Activated CD8-positive, alpha-beta T cell treated with anti-CD3 and anti-CD28 coated beads for 36 hours (primary cell): ENCODE results near the gene UNKL. TPM values are rescaled to one million over a fixed set of nuclear protein-coding genes. Genes with fewer than 3 reads are reported as not detected.

ENCODE experiments used
- ATAC-seq: fragments of 200-7000 bp; cut with Tn5 transposase; one replicate; pipeline ENCODE4 v1.10.0; 2021; ENCODE audit warnings: mild to moderate bottlenecking, moderate library complexity
- CTCF ChIA-PET: fragments of 350-600 bp; sonication (Branson Sonifier 250); formaldehyde crosslinking; loops from one replicate; lab custom pipeline; 2021; ENCODE audit warnings: antibody characterized with exemption; lab: Charles Lee
- POLR2A ChIA-PET: fragments of 350-600 bp; sonication (Branson Sonifier 250); formaldehyde crosslinking; loops from one replicate; lab custom pipeline; 2021; ENCODE audit warnings: antibody characterized with exemption; lab: Charles Lee
- DNase-seq: peaks from one replicate; pipeline ENCODE4 v3.0.0-alpha.2; 2020
- H3K27ac Mint-ChIP-seq: one replicate; pipeline ENCODE4 v1.8.0; 2021; ENCODE audit warnings: mild to moderate bottlenecking, mixed read lengths
- H3K27me3 Mint-ChIP-seq: one replicate; pipeline ENCODE4 v1.8.0; 2021; ENCODE audit warnings: mixed read lengths
- H3K36me3 Mint-ChIP-seq: one replicate; pipeline ENCODE4 v1.8.0; 2021; ENCODE audit warnings: low read depth, mixed read lengths
- H3K4me1 Mint-ChIP-seq: one replicate; pipeline ENCODE4 v1.8.0; 2021; ENCODE audit warnings: low read depth, mixed read lengths
- H3K4me3 Mint-ChIP-seq: one replicate; pipeline ENCODE4 v1.8.0; 2021; ENCODE audit warnings: mild to moderate bottlenecking, moderate library complexity, mixed read lengths
- H3K9me3 Mint-ChIP-seq: one replicate; pipeline ENCODE4 v1.8.0; 2021; ENCODE audit warnings: mixed read lengths
- intact Hi-C: fragments of 100-400 bp; cut with micrococcal nuclease; formaldehyde crosslinking; loops from one replicate; pipeline ENCODE4 v1.10.0; 2022
- total RNA-seq, 2 experiments: library from RNA; stranded (reverse); gene quantifications; one replicate each; pipeline ENCODE4 v1.2.3, GENCODE V29; 2021
- TF ChIP-seq, protein P1 (sequence below): fragments of 200-600 bp; IDR thresholded peaks from one replicate; pipeline ENCODE4 v1.8.0; 2022; ENCODE audit warnings: antibody characterized with exemption, mild to moderate bottlenecking

The UNKL gene
- total RNA-seq, 2 experiments from 2014 or later, result 32.4 to 38.1 TPM

DNA sequence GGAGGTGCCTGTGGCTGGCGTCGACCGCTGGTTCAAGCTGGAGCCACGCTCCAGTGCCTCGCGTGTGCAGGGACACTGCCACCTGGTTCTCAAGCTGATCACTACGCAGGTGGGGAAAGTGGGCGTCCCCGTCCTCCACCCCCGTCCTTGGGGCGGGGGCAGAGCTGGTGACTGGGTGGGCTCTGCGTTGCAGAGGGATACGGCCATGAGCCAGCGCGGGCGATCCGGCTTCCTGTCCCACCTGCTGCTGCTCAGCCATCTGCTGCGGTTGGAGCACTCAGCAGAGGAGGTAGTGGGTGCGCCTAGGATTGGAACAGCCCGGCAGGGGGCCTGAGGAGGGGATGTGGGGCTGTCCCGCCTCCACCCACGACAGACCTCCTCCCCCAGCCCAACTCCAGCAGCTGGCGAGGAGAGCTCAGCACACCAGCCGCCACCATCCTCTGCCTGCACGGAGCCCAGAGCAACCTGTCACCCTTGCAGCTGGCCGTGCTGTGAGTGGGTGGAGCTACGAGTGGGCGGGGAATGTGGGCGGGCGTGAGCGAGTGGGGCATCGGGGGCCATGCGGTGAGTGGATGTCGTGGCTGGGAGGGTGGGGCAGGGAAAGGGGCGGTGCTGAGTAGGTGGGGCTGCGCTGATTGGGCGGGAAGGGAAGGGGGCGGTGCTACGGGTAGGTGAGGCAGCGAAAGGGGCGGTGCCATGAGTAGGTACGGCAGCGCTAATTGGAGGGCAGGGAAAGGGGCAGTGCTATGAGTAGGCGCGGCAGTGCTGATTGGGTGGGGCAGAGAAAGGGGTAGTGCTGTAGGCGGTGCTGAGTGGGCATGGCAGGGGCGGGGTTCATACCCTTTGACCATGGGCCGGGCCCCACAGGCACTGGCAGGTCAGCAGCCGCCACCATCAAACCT is 71.7 kb downstream of the UNKL start:
- intact Hi-C loops, result no loop called here
- no peak overlapping the region for H3K27ac Mint-ChIP-seq
- peaks cover 18% of the 10 kb centered on the region for H3K4me1 Mint-ChIP-seq
- ChIA-PET POLR2A (interaction anchor here (1.5 to 1.7 kb wide), 5 partner anchors 10 to 37 kb away, joined by 3 to 5 read pairs (median 4); partner anchors contain the start of gene BAIAP3), CTCF (interaction anchor here (2.9 kb wide), 1 partner anchor 21 kb away, joined by 10 read pairs; no protein-coding TSS in a partner anchor)
- DNase-seq (peak; percentile 96), ATAC-seq (peak; percentile 94)
- H3K27me3 Mint-ChIP-seq, result no peaks in the 10 kb centered on the region
- H3K4me3 Mint-ChIP-seq, result peak overlapping the region; percentile 38
- H3K36me3 Mint-ChIP-seq, result no peaks in the 10 kb centered on the region
- TF ChIP-seq, protein P1, sequence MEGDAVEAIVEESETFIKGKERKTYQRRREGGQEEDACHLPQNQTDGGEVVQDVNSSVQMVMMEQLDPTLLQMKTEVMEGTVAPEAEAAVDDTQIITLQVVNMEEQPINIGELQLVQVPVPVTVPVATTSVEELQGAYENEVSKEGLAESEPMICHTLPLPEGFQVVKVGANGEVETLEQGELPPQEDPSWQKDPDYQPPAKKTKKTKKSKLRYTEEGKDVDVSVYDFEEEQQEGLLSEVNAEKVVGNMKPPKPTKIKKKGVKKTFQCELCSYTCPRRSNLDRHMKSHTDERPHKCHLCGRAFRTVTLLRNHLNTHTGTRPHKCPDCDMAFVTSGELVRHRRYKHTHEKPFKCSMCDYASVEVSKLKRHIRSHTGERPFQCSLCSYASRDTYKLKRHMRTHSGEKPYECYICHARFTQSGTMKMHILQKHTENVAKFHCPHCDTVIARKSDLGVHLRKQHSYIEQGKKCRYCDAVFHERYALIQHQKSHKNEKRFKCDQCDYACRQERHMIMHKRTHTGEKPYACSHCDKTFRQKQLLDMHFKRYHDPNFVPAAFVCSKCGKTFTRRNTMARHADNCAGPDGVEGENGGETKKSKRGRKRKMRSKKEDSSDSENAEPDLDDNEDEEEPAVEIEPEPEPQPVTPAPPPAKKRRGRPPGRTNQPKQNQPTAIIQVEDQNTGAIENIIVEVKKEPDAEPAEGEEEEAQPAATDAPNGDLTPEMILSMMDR, result no peak
- H3K9me3 Mint-ChIP-seq, result no peaks in the 10 kb centered on the region

GRCh38 chr16:1341495-1342420 is 72.7 kb downstream of the UNKL start:
- Mint-ChIP-seq H3K27ac (no peak overlapping the region), H3K9me3 (no peaks in the 10 kb centered on the region), H3K4me1 (peaks cover 18% of the 10 kb centered on the region), H3K36me3 (no peaks in the 10 kb centered on the region), H3K4me3 (peak overlapping the region; percentile 38), H3K27me3 (no peaks in the 10 kb centered on the region)
- DNase-seq (no peak), ATAC-seq (no peak)
- POLR2A ChIA-PET, result interaction anchor here (0.9 to 1.7 kb wide), 5 partner anchors 9 to 38 kb away, joined by 3 to 5 read pairs (median 3); partner anchors contain the start of gene BAIAP3
- CTCF ChIA-PET, result interaction anchor here (2.9 kb wide), 1 partner anchor 22 kb away, joined by 10 read pairs; no protein-coding TSS in a partner anchor
- TF ChIP-seq, protein P1, result no peak
- intact Hi-C loops, result no loop called here

DNA sequence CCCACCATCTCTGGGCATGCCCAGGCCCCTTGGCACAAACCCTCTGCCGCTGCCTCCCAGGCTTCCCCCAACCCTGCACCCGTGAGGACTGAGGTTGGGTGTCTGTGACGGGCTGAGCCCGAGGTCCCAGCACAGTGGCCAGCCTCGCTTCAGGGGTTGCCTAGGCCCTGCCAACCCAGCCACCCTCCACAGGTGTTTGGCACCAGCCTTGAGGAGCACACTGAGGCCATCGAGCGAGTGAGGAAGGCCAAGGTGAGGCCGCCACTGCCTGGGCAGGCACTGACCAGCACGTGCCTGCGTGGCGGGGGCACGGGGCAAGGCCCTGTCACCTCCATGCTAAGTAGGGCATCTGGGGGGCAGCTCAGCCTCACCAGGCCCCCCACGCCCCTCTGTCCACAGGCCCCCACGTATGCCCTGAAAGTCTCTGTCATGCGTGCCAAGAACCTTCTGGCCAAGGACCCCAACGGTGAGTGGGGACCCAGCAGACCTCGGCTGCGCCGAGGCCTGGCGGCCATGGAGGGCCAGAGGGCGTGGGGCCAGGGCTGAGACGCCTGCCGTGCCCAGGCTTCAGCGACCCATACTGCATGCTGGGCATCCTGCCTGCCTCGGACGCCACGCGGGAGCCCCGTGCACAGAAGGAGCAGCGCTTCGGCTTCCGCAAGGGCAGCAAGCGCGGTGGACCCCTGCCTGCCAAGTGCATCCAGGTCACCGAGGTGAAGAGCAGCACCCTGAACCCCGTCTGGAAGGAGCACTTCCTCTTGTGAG is 73.6 kb downstream of the UNKL start:
- Mint-ChIP-seq H3K27me3 (no peaks in the 10 kb centered on the region), H3K9me3 (no peaks in the 10 kb centered on the region), H3K4me3 (no peak overlapping the region), H3K36me3 (no peaks in the 10 kb centered on the region), H3K27ac (no peak overlapping the region), H3K4me1 (peaks cover 18% of the 10 kb centered on the region)
- TF ChIP-seq, protein P1, result no peak
- intact Hi-C loops, result no loop called here
- ATAC-seq (no peak), DNase-seq (no peak)
- ChIA-PET CTCF (interaction anchor here (2.9 kb wide), 1 partner anchor 22 kb away, joined by 10 read pairs; no protein-coding TSS in a partner anchor), POLR2A (no interaction called here)

DNA sequence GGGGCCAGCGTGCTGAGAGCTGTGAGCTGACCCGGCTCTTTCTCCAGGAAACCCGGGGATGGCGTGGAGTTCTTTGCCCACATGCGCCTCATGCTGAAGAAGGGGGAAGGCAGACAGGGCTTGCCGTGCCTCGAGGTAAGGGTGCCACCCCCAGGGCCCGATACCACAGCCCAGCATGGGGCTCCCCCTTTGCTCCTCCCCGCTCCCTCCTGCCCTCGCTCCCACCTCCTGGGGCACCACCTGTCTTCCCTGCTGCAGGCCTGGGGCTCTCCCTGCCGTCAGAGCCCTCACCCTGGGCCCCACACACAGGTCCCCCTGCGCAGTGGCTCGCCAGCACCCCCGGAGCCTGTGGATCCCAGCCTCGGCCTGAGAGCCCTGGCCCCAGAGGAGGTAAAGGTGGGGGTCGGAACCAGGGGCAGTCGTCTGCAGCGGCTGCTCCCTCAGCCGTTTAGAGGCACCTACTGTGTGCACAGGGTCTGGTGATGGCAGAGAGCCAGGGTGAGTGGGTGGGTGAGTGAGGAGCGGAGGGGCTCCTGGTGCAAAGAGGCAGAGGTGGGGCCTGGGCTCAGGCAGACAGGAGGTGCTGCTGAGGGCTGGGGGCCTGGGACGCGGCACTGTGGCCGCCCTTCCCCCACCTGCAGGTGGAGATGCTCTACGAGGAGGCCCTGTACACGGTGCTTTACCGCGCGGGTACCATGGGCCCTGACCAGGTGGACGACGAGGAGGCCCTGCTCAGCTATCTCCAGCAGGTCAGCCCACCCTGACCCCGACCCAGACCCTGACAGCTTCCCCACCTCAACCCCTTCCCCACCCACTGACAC is 75.4 kb downstream of the UNKL start:
- no peak for DNase-seq
- POLR2A ChIA-PET, result interaction anchor here (0.6 kb wide), 1 partner anchor 131 kb away, joined by 3 read pairs; no protein-coding TSS in a partner anchor
- Mint-ChIP-seq H3K4me1 (peaks cover 15% of the 10 kb centered on the region), H3K9me3 (no peaks in the 10 kb centered on the region), H3K36me3 (no peaks in the 10 kb centered on the region), H3K4me3 (no peak overlapping the region), H3K27me3 (peaks cover 7% of the 10 kb centered on the region), H3K27ac (no peak overlapping the region)
- intact Hi-C loops, result no loop called here
- no peak for ATAC-seq
- CTCF ChIA-PET, result no interaction called here
- TF ChIP-seq, protein P1, result no peak
